Uterus (tissue), 4 donors: Measurements from ENCODE around the gene MIER3. TPM values are rescaled to one million over a fixed set of nuclear protein-coding genes. Genes with fewer than 3 reads are reported as not detected.

Experiments used
- DNase-seq, 2 donors: peaks; one replicate each; pipeline ENCODE4 v3.0.0-alpha.2; 2019 to 2020
- H3K27ac ChIP-seq, 2 donors: fragments of 200-600 bp; sonication (generic); 1 replicate in 1 of 2; 2 replicates in 1 of 2; pipeline ENCODE4 v1.5.1; 2016 to 2018
- H3K27me3 ChIP-seq, 2 donors: fragments of 200-600 bp; sonication (generic); one replicate each; pipeline ENCODE4 v1.5.1; 2018 to 2019; ENCODE audit warnings: control low read depth in 1 of 2
- H3K36me3 ChIP-seq, 2 donors: fragments of 200-600 bp; sonication (generic); one replicate each; pipeline ENCODE4 v1.5.1; 2019; ENCODE audit warnings: control low read depth in 1 of 2
- H3K4me1 ChIP-seq, 2 donors: fragments of 200-600 bp; sonication (generic); one replicate each; pipeline ENCODE4 v1.5.1; 2018 to 2019; ENCODE audit warnings: control low read depth in 1 of 2
- H3K4me3 ChIP-seq, 2 donors: fragments of 200-600 bp; sonication (generic); 1 replicate in 1 of 2; 2 replicates in 1 of 2; pipeline ENCODE4 v1.5.1; 2018 to 2019; ENCODE audit warnings: mild to moderate bottlenecking in 1 of 2
- H3K9me3 ChIP-seq, 2 donors: fragments of 200-600 bp; sonication (generic); one replicate each; pipeline ENCODE4 v1.5.1; 2019; ENCODE audit warnings: control low read depth in 1 of 2
- POLR2A ChIP-seq, 2 donors: fragments of 450-650 bp; IDR thresholded peaks; one replicate each; pipeline ENCODE4 v1.6.1; 2016; ENCODE audit warnings: antibody characterized with exemption in 2 of 2, mild to moderate bottlenecking in 1 of 2, moderate library complexity in 1 of 2
- intact Hi-C: fragments of 100-400 bp; cut with DNase I; formaldehyde crosslinking; loops from one replicate; pipeline ENCODE4 v1.15.1; 2023; ENCODE audit warnings: low total_unique reads
- total RNA-seq, 4 donors: library from RNA; depleted of rRNA in 3 of 4; stranded (reverse); fragments of >200 nt in 3 of 4; gene quantifications; one replicate each; pipeline versions ENCODE4 v1.1.0 to v1.2.4, GENCODE V29; 2014 to 2023
- TF ChIP-seq, protein P1 (sequence below), 4 experiments: fragments of 200-600 bp in 2 of 4; fragments of 450-650 bp in 2 of 4; sonication (generic) in 2 of 4; IDR thresholded peaks; one replicate each; pipeline ENCODE4 v1.5.1; 2016 to 2019; ENCODE audit warnings: antibody characterized with exemption in 4 of 4, mild to moderate bottlenecking in 2 of 4, moderate library complexity in 1 of 4
- donor health status: DM: yes; HTN: yes; CAD: no.

MIER3 gene
- total RNA-seq, 4 donors from 2014 or later: 15.6 to 94.6 (median 29.7) TPM

DNA sequence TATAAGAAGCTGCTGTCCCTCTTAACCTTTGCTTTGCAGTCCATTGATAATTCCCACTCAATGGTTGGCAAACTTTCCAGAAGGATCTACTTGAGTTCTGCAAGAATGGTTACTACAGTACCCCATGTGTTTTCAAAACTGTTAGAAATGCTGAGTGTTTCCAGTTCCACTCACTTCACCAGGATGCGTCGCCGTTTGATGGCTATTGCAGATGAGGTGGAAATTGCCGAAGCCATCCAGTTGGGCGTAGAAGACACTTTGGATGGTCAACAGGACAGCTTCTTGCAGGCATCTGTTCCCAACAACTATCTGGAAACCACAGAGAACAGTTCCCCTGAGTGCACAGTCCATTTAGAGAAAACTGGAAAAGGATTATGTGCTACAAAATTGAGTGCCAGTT is 70.4 kb downstream of the MIER3 start:
- H3K4me3 ChIP-seq: no peak overlapping the region
- no peaks in the 10 kb centered on the region for H3K36me3 ChIP-seq
- no peaks in the 10 kb centered on the region for H3K4me1 ChIP-seq
- no peaks in the 10 kb centered on the region for H3K9me3 ChIP-seq
- TF ChIP-seq, protein P1, sequence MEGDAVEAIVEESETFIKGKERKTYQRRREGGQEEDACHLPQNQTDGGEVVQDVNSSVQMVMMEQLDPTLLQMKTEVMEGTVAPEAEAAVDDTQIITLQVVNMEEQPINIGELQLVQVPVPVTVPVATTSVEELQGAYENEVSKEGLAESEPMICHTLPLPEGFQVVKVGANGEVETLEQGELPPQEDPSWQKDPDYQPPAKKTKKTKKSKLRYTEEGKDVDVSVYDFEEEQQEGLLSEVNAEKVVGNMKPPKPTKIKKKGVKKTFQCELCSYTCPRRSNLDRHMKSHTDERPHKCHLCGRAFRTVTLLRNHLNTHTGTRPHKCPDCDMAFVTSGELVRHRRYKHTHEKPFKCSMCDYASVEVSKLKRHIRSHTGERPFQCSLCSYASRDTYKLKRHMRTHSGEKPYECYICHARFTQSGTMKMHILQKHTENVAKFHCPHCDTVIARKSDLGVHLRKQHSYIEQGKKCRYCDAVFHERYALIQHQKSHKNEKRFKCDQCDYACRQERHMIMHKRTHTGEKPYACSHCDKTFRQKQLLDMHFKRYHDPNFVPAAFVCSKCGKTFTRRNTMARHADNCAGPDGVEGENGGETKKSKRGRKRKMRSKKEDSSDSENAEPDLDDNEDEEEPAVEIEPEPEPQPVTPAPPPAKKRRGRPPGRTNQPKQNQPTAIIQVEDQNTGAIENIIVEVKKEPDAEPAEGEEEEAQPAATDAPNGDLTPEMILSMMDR (IDR thresholded peaks at IDR 0.05): no peak
- no peak for TF ChIP-seq POLR2A (IDR thresholded peaks at IDR 0.05)
- intact Hi-C loops: no loop called here
- no peak for DNase-seq
- no peaks in the 10 kb centered on the region for H3K27me3 ChIP-seq
- no peak overlapping the region for H3K27ac ChIP-seq

DNA sequence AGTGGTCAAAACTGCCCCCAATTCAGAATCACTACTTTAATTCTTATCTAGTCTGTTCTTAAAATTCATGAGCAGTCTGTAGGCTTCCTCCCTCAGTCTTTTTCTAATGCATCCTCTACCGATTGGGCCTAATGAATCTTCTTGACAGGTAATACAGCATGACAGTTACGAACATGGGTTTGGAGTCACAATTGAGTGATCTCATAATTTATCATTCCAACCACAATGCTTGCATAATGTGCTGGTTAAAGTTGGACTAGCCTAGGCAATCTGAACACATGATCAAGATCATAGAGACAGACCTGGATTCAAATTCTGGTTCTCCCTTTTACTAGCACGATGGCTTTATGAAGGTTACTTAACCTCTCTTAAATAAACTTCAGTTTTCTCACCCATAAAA is 75.6 kb downstream of the MIER3 start:
- no peaks in the 10 kb centered on the region for H3K27me3 ChIP-seq
- no peaks in the 10 kb centered on the region for H3K9me3 ChIP-seq
- no peaks in the 10 kb centered on the region for H3K4me1 ChIP-seq
- no peak for DNase-seq
- H3K27ac ChIP-seq: no peak overlapping the region
- intact Hi-C loops: no loop called here
- TF ChIP-seq, protein P1 (IDR thresholded peaks at IDR 0.05): no peak
- TF ChIP-seq POLR2A (IDR thresholded peaks at IDR 0.05): no peak
- no peaks in the 10 kb centered on the region for H3K36me3 ChIP-seq
- no peak overlapping the region for H3K4me3 ChIP-seq

DNA sequence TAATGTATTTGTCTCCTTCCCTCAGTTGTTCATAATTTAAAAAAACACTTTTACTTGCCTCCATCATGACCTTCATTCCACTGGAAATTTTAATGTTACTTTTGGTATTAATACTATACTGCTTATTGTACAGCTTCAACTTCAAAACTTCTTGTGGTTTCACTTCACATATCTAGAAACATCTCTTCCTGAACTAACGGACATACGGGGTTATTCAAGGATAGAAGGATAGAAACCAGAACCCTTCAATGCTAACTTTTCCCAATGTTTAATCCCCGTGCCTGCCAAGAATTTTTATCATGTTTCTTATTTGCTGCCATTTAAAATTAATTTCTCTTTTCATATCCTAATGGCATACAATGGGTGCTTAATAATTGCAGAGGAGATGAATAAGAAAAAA is 78.9 kb downstream of the MIER3 start:
- Histone ChIP-seq H3K36me3 (no peaks in the 10 kb centered on the region), H3K27ac (no peak overlapping the region)
- TF ChIP-seq, protein P1 (IDR thresholded peaks at IDR 0.05): no peak
- no peak for TF ChIP-seq POLR2A (IDR thresholded peaks at IDR 0.05)

DNA sequence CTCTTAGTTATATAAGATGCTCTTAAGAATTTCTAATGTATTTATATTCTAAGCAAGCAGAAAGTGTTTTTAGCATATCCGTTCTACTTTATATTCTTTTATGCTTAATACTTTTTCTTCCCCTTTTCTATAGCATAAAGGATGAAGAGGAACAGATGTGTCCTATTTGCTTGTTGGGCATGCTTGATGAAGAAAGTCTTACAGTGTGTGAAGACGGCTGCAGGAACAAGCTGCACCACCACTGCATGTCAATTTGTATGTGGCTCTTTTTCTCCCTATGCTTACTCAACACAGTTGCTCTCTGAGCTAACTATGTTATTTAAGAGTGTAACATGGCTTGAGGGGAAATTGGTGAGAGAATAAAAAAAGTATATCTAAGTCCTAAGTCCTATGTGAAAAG is 80.1 kb downstream of the MIER3 start:
- Histone ChIP-seq H3K4me3 (no peak overlapping the region), H3K27me3 (no peaks in the 10 kb centered on the region), H3K9me3 (no peaks in the 10 kb centered on the region), H3K36me3 (no peaks in the 10 kb centered on the region), H3K27ac (no peak overlapping the region), H3K4me1 (no peaks in the 10 kb centered on the region)
- no peak for DNase-seq
- intact Hi-C loops: no loop called here
- no peak for TF ChIP-seq POLR2A (IDR thresholded peaks at IDR 0.05)
- TF ChIP-seq, protein P1 (IDR thresholded peaks at IDR 0.05): no peak

More for the DNA sequence above, 78.9 kb downstream of the MIER3 start:
- intact Hi-C loops: no loop called here
- no peak for DNase-seq
- Histone ChIP-seq H3K9me3 (no peaks in the 10 kb centered on the region), H3K4me1 (no peaks in the 10 kb centered on the region), H3K27me3 (no peaks in the 10 kb centered on the region), H3K4me3 (no peak overlapping the region)

Other genes starting within 250 kb of the MIER3 start
- 10 to 100 TPM in 3 of 4 donors, 1 to 10 TPM in 1; 9.0 to 95.3 (median 20.0) TPM for gene MAP3K1, start 136.6 kb downstream of the MIER3 start, total RNA-seq
- gene SETD9, start 42.5 kb downstream of the MIER3 start, total RNA-seq: 1 to 10 TPM; 1.5 to 7.2 (median 3.1) TPM
- gene GPBP1, start 221.9 kb upstream of the MIER3 start, total RNA-seq: 100 to 1,000 TPM in 2 of 4 donors, 10 to 100 TPM in 2; 53.5 to 171 (median 99.6) TPM